Measurements from ENCODE around the gene TFCP2.

DNA sequence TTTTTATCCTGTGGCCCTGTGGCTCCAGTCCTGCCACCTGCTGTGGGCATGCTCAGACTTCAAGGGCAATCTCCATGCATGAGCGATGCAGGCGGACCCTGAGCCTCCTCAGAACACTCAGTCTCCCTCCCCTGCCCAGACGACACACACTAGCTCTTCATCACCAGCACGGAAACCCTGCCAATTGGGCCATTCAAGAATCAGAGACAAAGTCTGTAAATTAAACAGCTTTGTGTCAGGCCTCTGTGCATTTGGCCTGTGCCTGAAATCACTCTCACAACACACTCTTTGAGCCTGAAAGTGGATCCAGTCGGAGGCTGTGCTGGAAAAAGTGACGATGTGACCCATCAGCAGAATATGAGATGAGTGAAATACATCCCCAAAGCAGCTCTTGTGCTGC, 32.4 kb upstream of the TFCP2 start:
- TF ChIP-seq, protein P1, sequence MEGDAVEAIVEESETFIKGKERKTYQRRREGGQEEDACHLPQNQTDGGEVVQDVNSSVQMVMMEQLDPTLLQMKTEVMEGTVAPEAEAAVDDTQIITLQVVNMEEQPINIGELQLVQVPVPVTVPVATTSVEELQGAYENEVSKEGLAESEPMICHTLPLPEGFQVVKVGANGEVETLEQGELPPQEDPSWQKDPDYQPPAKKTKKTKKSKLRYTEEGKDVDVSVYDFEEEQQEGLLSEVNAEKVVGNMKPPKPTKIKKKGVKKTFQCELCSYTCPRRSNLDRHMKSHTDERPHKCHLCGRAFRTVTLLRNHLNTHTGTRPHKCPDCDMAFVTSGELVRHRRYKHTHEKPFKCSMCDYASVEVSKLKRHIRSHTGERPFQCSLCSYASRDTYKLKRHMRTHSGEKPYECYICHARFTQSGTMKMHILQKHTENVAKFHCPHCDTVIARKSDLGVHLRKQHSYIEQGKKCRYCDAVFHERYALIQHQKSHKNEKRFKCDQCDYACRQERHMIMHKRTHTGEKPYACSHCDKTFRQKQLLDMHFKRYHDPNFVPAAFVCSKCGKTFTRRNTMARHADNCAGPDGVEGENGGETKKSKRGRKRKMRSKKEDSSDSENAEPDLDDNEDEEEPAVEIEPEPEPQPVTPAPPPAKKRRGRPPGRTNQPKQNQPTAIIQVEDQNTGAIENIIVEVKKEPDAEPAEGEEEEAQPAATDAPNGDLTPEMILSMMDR (IDR thresholded peaks at IDR 0.05; ENCODE audit: low read depth, low read length): no peak
- TF ChIP-seq EZH2phosphoT487 (IDR thresholded peaks at IDR 0.05; ENCODE audit: low read depth): no peak
